ENCODE measurements around the gene GORASP1.

- TF ChIP-seq CTCF (conservative IDR thresholded peaks at IDR 0.05 in 1 of 2, IDR thresholded peaks at IDR 0.05 in 1 of 2; ENCODE audit: low read depth in 1 of 2, low read length in 2 of 2) (no peak), EZH2 (IDR thresholded peaks at IDR 0.05; ENCODE audit: low read length, missing control alignments) (no peak)
These were observed 26.9 kb upstream of the GORASP1 start for GRCh38 chr3:39134305-39134704.

Data from fibroblast of lung (primary cell).